ENCODE measurements around the gene FGF19. TPM values are rescaled to one million over a fixed set of nuclear protein-coding genes. Genes with fewer than 3 reads are reported as not detected.

Gene FGF19
- total and polyA plus RNA-seq, 9 of the 15 experiments (the other 6 are each of a cell fraction or from before 2014, with no cell fraction given), result 0.11 TPM; not detected in 8

GRCh38 chr11:69674267-69674885 lies 29.4 kb downstream of the FGF19 start (continued):
- TF ChIP-seq TFAP4 (CRISPR knock-in tag; IDR thresholded peaks at IDR 0.05; ENCODE audit: borderline replicate concordance) (no peak), TBL1XR1 (IDR thresholded peaks at IDR 0.05; ENCODE audit: low read length in 2 of 2) (no peak), TSHZ1 (CRISPR knock-in tag; IDR thresholded peaks at IDR 0.05) (no peak), FOXJ2 (tag; IDR thresholded peaks at IDR 0.05) (no peak), HOMEZ (CRISPR knock-in tag; IDR thresholded peaks at IDR 0.05) (no peak), RFX7 (CRISPR knock-in tag; IDR thresholded peaks at IDR 0.05) (no peak), HINFP (tag; conservative IDR thresholded peaks at IDR 0.05; ENCODE audit: low read depth) (no peak), CREB1 (IDR thresholded peaks at IDR 0.05) (0 out of 2 replicates have a peak, but pooled peaks have one; percentile 34), CREB1 (CRISPR knock-in tag; IDR thresholded peaks at IDR 0.05) (no peak), ZNF384 (IDR thresholded peaks at IDR 0.05; ENCODE audit: low read depth, low read length) (no peak), CHD2 (IDR thresholded peaks at IDR 0.05; ENCODE audit: low read depth, low read length) (no peak), FOXM1 (IDR thresholded peaks at IDR 0.05; ENCODE audit: low read depth) (no peak), FOXM1 (CRISPR knock-in tag; IDR thresholded peaks at IDR 0.05; ENCODE audit: low read depth) (no peak), XRCC5 (IDR thresholded peaks at IDR 0.05; ENCODE audit: low read depth, low read length) (no peak), CHD1 (IDR thresholded peaks at IDR 0.05; ENCODE audit: low read length) (no peak)
- TF ChIP-seq, protein P1, sequence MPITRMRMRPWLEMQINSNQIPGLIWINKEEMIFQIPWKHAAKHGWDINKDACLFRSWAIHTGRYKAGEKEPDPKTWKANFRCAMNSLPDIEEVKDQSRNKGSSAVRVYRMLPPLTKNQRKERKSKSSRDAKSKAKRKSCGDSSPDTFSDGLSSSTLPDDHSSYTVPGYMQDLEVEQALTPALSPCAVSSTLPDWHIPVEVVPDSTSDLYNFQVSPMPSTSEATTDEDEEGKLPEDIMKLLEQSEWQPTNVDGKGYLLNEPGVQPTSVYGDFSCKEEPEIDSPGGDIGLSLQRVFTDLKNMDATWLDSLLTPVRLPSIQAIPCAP (CRISPR knock-in tag; IDR thresholded peaks at IDR 0.05; ENCODE audit: borderline replicate concordance), result no peak
